ENCODE results near the gene WDR46.

WDR46 gene

DNA sequence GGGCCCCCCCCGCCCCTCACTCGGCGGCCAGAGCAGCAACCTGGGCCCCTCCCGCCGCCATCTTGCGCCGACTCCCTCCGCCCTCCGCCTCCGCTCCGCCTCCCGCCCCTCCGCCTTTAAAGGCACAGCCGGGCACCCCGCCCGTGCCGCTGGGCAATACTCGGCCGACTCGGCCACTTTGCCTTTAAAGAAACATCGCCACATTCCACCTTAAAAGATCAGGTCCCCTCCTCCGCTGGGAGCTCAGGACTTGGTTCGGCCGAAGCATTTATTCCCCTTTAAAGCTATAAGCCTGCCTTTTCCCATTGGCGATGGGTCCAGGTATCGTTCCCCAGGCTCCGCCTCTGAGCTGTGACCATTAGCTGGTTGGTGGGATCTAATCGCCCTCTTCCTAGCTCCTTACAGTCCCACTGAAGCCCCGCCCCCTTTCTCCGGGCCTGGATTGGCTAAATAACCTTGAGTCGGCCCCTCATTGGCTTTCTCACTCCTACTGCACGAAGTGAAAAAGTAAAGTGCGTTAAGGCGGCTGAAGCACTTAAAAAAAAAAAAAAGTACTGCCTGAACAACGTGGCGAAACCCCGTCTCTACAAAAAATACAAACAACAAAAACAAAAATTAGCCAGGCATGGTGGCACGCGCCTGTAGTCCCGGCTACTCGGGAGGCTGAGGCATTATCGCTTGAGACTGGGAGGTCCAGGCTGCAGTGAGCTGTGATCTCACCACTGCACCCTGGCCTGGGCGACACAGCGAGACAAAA, 28.8 kb upstream of the WDR46 start, which contains the start of gene ZBTB22:
TSS of gene ZBTB22 (minus strand) at position 76 of the 757 bp plus-strand sequence. CDS start 828 bp downstream, outside the sequence.
- Histone ChIP-seq H4K20me1 (ENCODE audit: insufficient read depth, low read length) (no peaks in the 10 kb centered on the region), H3K4me3 (ENCODE audit: low read length) (peak within 1 kb of the TSS; percentile 64), H3K36me3 (replicated peaks; ENCODE audit: insufficient read depth, low read length) (peaks cover 9% of the 10 kb centered on the region), H3K27ac (ENCODE audit: low read length) (peak within 1 kb of the TSS; percentile 74), H2AFZ (ENCODE audit: low read length) (peak within 1 kb of the TSS; percentile 40; the same call in 1 of the 2 replicates), H3K9me3 (replicated peaks; ENCODE audit: insufficient read depth, low read length) (no peaks in the 10 kb centered on the region), H3K9ac (ENCODE audit: low read length) (peak within 1 kb of the TSS; percentile 49; the same call in 1 of the 2 replicates), H3F3A (ENCODE audit: insufficient read depth, low read length) (peaks cover 40% of the 10 kb centered on the region), H3K4me1 (ENCODE audit: low read length) (peaks cover 46% of the 10 kb centered on the region), H3K4me2 (ENCODE audit: low read depth, low read length) (peak within 1 kb of the TSS; percentile 95), H3K9me2 (replicated peaks; ENCODE audit: insufficient read depth, low read length) (no peaks in the 10 kb centered on the region), H3K79me2 (ENCODE audit: low read length) (peaks cover 82% of the 10 kb centered on the region), H3K27me3 (replicated peaks; ENCODE audit: insufficient read depth, low read length) (no peaks in the 10 kb centered on the region)
- DNase-seq = peak; percentile 96
- TF ChIP-seq, protein P1, sequence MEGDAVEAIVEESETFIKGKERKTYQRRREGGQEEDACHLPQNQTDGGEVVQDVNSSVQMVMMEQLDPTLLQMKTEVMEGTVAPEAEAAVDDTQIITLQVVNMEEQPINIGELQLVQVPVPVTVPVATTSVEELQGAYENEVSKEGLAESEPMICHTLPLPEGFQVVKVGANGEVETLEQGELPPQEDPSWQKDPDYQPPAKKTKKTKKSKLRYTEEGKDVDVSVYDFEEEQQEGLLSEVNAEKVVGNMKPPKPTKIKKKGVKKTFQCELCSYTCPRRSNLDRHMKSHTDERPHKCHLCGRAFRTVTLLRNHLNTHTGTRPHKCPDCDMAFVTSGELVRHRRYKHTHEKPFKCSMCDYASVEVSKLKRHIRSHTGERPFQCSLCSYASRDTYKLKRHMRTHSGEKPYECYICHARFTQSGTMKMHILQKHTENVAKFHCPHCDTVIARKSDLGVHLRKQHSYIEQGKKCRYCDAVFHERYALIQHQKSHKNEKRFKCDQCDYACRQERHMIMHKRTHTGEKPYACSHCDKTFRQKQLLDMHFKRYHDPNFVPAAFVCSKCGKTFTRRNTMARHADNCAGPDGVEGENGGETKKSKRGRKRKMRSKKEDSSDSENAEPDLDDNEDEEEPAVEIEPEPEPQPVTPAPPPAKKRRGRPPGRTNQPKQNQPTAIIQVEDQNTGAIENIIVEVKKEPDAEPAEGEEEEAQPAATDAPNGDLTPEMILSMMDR (IDR thresholded peaks at IDR 0.05; ENCODE audit: low read length) = no peak
- TF ChIP-seq EZH2 (optimal IDR thresholded peaks at IDR 0.05; ENCODE audit: low read depth, low read length) (no peak), EZH2phosphoT487 (IDR thresholded peaks at IDR 0.05; ENCODE audit: low read length) (no peak)

DNA sequence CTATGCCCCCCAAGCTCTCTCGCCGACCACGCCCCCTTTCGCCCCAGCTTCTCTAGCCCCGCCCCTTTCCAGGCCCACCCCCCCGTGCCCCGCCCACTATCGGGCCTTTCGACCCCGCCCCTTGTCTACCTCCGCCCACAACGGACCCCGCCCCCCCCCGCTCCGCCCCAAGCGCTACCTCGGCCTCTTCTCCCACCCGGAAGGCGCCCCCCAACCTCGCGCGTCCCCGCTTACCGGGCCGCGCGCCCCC, 28.3 kb upstream of the WDR46 start:
- no peak for DNase-seq
- Histone ChIP-seq H3K9me2 (replicated peaks; ENCODE audit: insufficient read depth, low read length) (no peaks in the 10 kb centered on the region), H3K36me3 (replicated peaks; ENCODE audit: insufficient read depth, low read length) (peaks cover 9% of the 10 kb centered on the region), H3K79me2 (ENCODE audit: low read length) (peaks cover 81% of the 10 kb centered on the region), H4K20me1 (ENCODE audit: insufficient read depth, low read length) (no peaks in the 10 kb centered on the region), H3K27ac (ENCODE audit: low read length) (no peak overlapping the region; the same call in 1 of the 2 replicates), H3K27me3 (replicated peaks; ENCODE audit: insufficient read depth, low read length) (no peaks in the 10 kb centered on the region), H3K4me2 (ENCODE audit: low read depth, low read length) (peak overlapping the region; percentile 39; the same call in 1 of the 2 replicates), H3K4me1 (ENCODE audit: low read length) (peaks cover 46% of the 10 kb centered on the region), H3F3A (ENCODE audit: insufficient read depth, low read length) (peaks cover 45% of the 10 kb centered on the region), H2AFZ (ENCODE audit: low read length) (no peak overlapping the region), H3K4me3 (ENCODE audit: low read length) (peak overlapping the region; percentile 33; the same call in 1 of the 2 replicates), H3K9me3 (replicated peaks; ENCODE audit: insufficient read depth, low read length) (no peaks in the 10 kb centered on the region), H3K9ac (ENCODE audit: low read length) (peak overlapping the region; percentile 49; the same call in 1 of the 2 replicates)
- TF ChIP-seq EZH2 (optimal IDR thresholded peaks at IDR 0.05; ENCODE audit: low read depth, low read length) (no peak), EZH2phosphoT487 (IDR thresholded peaks at IDR 0.05; ENCODE audit: low read length) (no peak)
- TF ChIP-seq, protein P1 (IDR thresholded peaks at IDR 0.05; ENCODE audit: low read length) = no peak

DNA sequence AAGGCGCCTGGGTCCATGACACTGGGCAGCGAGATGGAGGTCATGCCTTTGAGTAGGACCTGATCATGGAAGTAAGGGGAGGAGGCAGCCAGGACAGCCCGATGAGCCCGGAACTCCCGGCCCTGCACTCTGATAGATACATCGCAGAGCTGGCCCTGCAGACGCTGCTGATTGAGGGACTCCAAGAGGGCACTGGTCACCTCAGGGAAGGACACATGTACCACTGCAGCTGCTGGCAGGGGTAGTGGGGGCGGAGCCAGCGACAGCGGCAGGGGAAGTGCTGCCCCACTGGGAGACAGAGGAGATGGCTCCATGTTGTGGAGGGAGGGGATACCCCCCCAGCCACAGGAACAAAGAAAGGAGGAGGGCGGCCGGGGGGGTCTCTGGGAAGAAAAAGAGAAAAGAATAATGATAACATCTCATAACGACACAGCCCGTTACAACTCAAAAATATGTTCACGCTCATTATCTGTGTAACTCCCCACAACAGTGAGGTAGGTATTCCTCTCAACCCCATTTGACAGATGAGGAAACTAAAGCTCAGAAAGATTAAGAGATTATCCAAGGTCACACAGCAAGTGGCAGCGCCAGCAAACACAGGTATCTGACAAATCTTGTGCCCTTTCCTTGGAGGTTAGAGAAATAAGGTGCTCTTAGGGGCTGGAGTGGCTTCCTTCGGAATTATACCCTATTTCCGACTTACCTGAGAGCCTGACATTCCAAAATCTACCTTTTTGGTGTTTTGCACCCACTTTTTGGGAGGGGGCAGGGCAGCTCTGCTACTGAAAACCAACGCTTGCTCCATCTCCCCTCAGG, 27.8 kb upstream of the WDR46 start:
- H3K36me3 ChIP-seq (replicated peaks; ENCODE audit: insufficient read depth, low read length) = peaks cover 9% of the 10 kb centered on the region
- peak overlapping the region; percentile 33; the same call in 1 of the 2 replicates for H3K4me3 ChIP-seq (ENCODE audit: low read length)
- H3K27ac ChIP-seq (ENCODE audit: low read length) = no peak overlapping the region; the same call in 1 of the 2 replicates
- no peaks in the 10 kb centered on the region for H3K9me2 ChIP-seq (replicated peaks; ENCODE audit: insufficient read depth, low read length)
- peaks cover 50% of the 10 kb centered on the region for H3F3A ChIP-seq (ENCODE audit: insufficient read depth, low read length)
- no peaks in the 10 kb centered on the region for H3K9me3 ChIP-seq (replicated peaks; ENCODE audit: insufficient read depth, low read length)
- peaks cover 81% of the 10 kb centered on the region for H3K79me2 ChIP-seq (ENCODE audit: low read length)
- H3K9ac ChIP-seq (ENCODE audit: low read length) = no peak overlapping the region
- no peak for DNase-seq
- peaks cover 45% of the 10 kb centered on the region for H3K4me1 ChIP-seq (ENCODE audit: low read length)
- peak overlapping the region; percentile 39; the same call in 1 of the 2 replicates for H3K4me2 ChIP-seq (ENCODE audit: low read depth, low read length)
- H2AFZ ChIP-seq (ENCODE audit: low read length) = no peak overlapping the region
- H3K27me3 ChIP-seq (replicated peaks; ENCODE audit: insufficient read depth, low read length) = no peaks in the 10 kb centered on the region
- H4K20me1 ChIP-seq (ENCODE audit: insufficient read depth, low read length) = 0 out of 2 replicates have a peak, but pooled peaks cover 5% of the 10 kb centered on the region
- no peak for TF ChIP-seq EZH2 (optimal IDR thresholded peaks at IDR 0.05; ENCODE audit: low read depth, low read length)
